A673 (cell line): ENCODE results near the gene LMO4. TPM values are rescaled to one million over a fixed set of nuclear protein-coding genes. Genes with fewer than 3 reads are reported as not detected.

Source experiments
- BruUV-seq: library from RNA; stranded (reverse); fragments of 400-500 nt; replicated peaks from 2 replicates; lab custom pipeline; 2021; lab: Mats Ljungman, UMichigan
- CTCF ChIA-PET: fragments of 300-600 bp; sonication (Branson Sonifier 250); formaldehyde crosslinking; loops from one replicate; lab custom pipeline; 2022; ENCODE audit warnings: antibody characterized with exemption; lab: Charles Lee
- POLR2A ChIA-PET: fragments of 300-600 bp; sonication (Branson Sonifier 250); formaldehyde crosslinking; loops from one replicate; lab custom pipeline; 2022; ENCODE audit warnings: antibody characterized with exemption; ENCODE audit not compliant: low non-redundant PET; lab: Charles Lee
- DNase-seq: peaks from one replicate; pipeline ENCODE4 v3.0.0-alpha.2; 2015; ENCODE audit warnings: low spot score
- H3K27ac ChIP-seq: fragments of 200-600 bp; sonication (generic); 2 replicates; pipeline ENCODE4 v1.5.1; 2016; ENCODE audit warnings: mixed run types, low read depth, mild to moderate bottlenecking, mixed read lengths, antibody characterized with exemption, low read length; ENCODE audit not compliant: poor library complexity, severe bottlenecking
- H3K27me3 ChIP-seq: fragments of 200-600 bp; sonication (generic); replicated peaks from 2 replicates; pipeline ENCODE4 v1.6.1; 2017; ENCODE audit warnings: mixed run types, low read depth, mild to moderate bottlenecking, mixed read lengths, antibody characterized with exemption, low read length; ENCODE audit not compliant: insufficient read depth, poor library complexity
- H3K36me3 ChIP-seq: fragments of 200-600 bp; sonication (generic); 2 replicates; pipeline ENCODE4 v1.6.1; 2016; ENCODE audit warnings: mixed run types, mild to moderate bottlenecking, mixed read lengths, antibody characterized with exemption, low read length; ENCODE audit not compliant: insufficient read depth, poor library complexity, severe bottlenecking
- H3K4me1 ChIP-seq: fragments of 200-600 bp; sonication (generic); 2 replicates; pipeline ENCODE4 v1.6.1; 2017; ENCODE audit warnings: mixed run types, mild to moderate bottlenecking, mixed read lengths, antibody characterized with exemption, low read length; ENCODE audit not compliant: insufficient read depth, poor library complexity, severe bottlenecking
- H3K4me3 ChIP-seq: fragments of 200-600 bp; sonication (generic); 2 replicates; pipeline ENCODE4 v1.5.1; 2016; ENCODE audit warnings: low read depth, mixed run types, mild to moderate bottlenecking, mixed read lengths, low read length; ENCODE audit not compliant: poor library complexity, severe bottlenecking
- H3K9me3 ChIP-seq: fragments of 200-600 bp; sonication (generic); 2 replicates; pipeline ENCODE4 v1.6.1; 2016; ENCODE audit warnings: mixed run types, low read depth, mild to moderate bottlenecking, mixed read lengths, antibody characterized with exemption, low read length; ENCODE audit not compliant: poor library complexity, severe bottlenecking
- CTCF ChIP-seq: fragments of 300-800, 200-600 bp; sonication (generic); conservative IDR thresholded peaks from 2 replicates; pipeline ENCODE4 v1.5.1; 2017; ENCODE audit warnings: low read depth, mild to moderate bottlenecking, antibody characterized with exemption, low read length, moderate library complexity, mixed read lengths
- EZH2 ChIP-seq: fragments of 200-600 bp; sonication (generic); IDR thresholded peaks from 2 replicates; pipeline ENCODE4 v1.6.1; 2017; ENCODE audit warnings: borderline replicate concordance, low read depth, mild to moderate bottlenecking, mixed read lengths, antibody characterized with exemption, low read length; ENCODE audit not compliant: poor library complexity, severe bottlenecking
- intact Hi-C: fragments of 100-400 bp; cut with micrococcal nuclease; formaldehyde crosslinking; loops from one replicate; pipeline ENCODE4 v1.10.0; 2022; ENCODE audit not compliant: unreplicated experiment
- total RNA-seq: library from RNA; stranded (reverse); gene quantifications from 2 replicates; pipeline ENCODE4 v1.2.3, GENCODE V29; 2021

The LMO4 gene
- total RNA-seq, 1 experiment from 2014 or later = 32.2 TPM

DNA sequence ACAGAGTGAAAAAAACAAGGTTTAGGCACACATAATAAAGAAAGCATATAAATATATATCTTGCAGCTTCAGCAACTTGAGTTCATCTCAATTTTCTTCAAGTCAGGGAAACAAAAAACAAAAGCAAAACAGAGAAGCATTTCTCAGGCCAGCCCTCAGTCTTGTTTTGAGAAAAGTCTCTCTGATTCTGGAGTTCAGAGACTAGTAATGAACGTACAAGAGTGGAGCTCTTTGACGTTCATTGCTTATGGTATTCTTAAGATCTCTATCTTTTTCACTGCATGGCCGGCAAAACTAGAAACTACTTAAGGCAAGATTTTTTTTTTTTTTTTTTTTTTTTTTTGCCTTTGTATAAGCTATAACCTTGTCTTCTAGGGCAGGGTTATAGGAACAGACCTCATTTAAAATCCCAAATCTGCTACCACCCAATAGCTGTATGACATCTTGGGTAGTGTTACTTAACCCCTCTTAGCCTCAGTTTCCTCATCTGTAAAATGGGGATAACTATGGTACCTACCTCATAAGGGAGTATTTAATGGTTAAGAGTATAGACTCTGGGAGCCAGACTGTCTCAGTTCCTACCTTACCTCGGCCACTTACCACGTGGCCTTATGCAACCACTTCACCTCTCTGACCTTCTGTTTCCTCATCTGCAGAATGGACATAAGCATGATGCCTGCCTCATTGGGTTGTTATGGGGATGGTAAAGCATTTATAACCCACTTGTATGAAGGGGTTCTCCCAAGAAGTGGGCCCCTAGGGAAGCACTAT, 33.6 kb downstream of the LMO4 start:
- intact Hi-C loops = no loop called here
- H3K9me3 ChIP-seq = no peaks in the 10 kb centered on the region
- H3K36me3 ChIP-seq = no peaks in the 10 kb centered on the region
- no TSS peak for BruUV-seq
- POLR2A ChIA-PET = no interaction called here
- no peak for DNase-seq
- no peaks in the 10 kb centered on the region for H3K27me3 ChIP-seq
- TF ChIP-seq EZH2 (no peak), CTCF (no peak)
- CTCF ChIA-PET = no interaction called here
- no peak overlapping the region for H3K4me3 ChIP-seq
- H3K27ac ChIP-seq = no peak overlapping the region
- no peaks in the 10 kb centered on the region for H3K4me1 ChIP-seq

GRCh38 chr1:87362834-87363426, 34.2 kb downstream of the LMO4 start:
- no peak overlapping the region for H3K4me3 ChIP-seq
- H3K9me3 ChIP-seq = no peaks in the 10 kb centered on the region
- CTCF ChIA-PET = no interaction called here
- BruUV-seq = no TSS peak
- intact Hi-C loops = no loop called here
- TF ChIP-seq CTCF (no peak), EZH2 (no peak)
- H3K27me3 ChIP-seq = no peaks in the 10 kb centered on the region
- DNase-seq = no peak
- POLR2A ChIA-PET = no interaction called here
- H3K4me1 ChIP-seq = no peaks in the 10 kb centered on the region
- no peaks in the 10 kb centered on the region for H3K36me3 ChIP-seq
- H3K27ac ChIP-seq = no peak overlapping the region

- no peak for DNase-seq
- Histone ChIP-seq H3K27ac (no peak overlapping the region), H3K27me3 (no peaks in the 10 kb centered on the region), H3K4me3 (no peak overlapping the region), H3K9me3 (no peaks in the 10 kb centered on the region), H3K36me3 (no peaks in the 10 kb centered on the region), H3K4me1 (peaks cover 13% of the 10 kb centered on the region)
- intact Hi-C loops = no loop called here
- no peak for TF ChIP-seq EZH2
- TF ChIP-seq CTCF = no peak
- ChIA-PET CTCF (no interaction called here), POLR2A (no interaction called here)
- no TSS peak for BruUV-seq
Observed at GRCh38 chr1:87367549-87367948, 38.9 kb downstream of the LMO4 start.
